Psoas muscle (tissue), 8 donors: ENCODE results near the gene PAXIP1. TPM values are rescaled to one million over a fixed set of nuclear protein-coding genes. Genes with fewer than 3 reads are reported as not detected.

Source experiments
- ATAC-seq, 4 donors: fragments of 200-7000 bp; cut with Tn5 transposase; one replicate each; pipeline ENCODE4 v1.9.1; 2020; ENCODE audit warnings: moderate library complexity in 3 of 4, mild to moderate bottlenecking in 2 of 4
- DNase-seq, 2 donors: peaks; one replicate each; pipeline ENCODE4 v3.0.0-alpha.2; 2020
- H3K27ac ChIP-seq: fragments of 200-600 bp; one replicate; pipeline ENCODE4 v1.8.0; 2022
- H3K27me3 ChIP-seq, 3 donors: fragments of 200-600 bp in 1 of 3; one replicate each; pipeline versions ENCODE4 v1.6.1 to v1.8.0; 2013 to 2022; ENCODE audit warnings: low read length in 2 of 3, mild to moderate bottlenecking in 2 of 3, moderate library complexity in 1 of 3; ENCODE audit not compliant: insufficient read depth in 3 of 3
- H3K36me3 ChIP-seq, 2 donors: fragments of 200-600 bp in 1 of 2; one replicate each; pipeline versions ENCODE4 v1.6.1 to v1.8.0; 2013 to 2022; ENCODE audit warnings: low read depth in 1 of 2, mild to moderate bottlenecking in 1 of 2, moderate library complexity in 1 of 2; ENCODE audit not compliant: insufficient read depth in 1 of 2
- H3K4me1 ChIP-seq: fragments of 200-600 bp; one replicate; pipeline ENCODE4 v1.8.0; 2022
- H3K4me3 ChIP-seq: fragments of 200-600 bp; one replicate; pipeline ENCODE4 v1.8.0; 2022; ENCODE audit warnings: mild to moderate bottlenecking
- H3K9me3 ChIP-seq: fragments of 200-600 bp; one replicate; pipeline ENCODE4 v1.8.0; 2022
- CTCF ChIP-seq: fragments of 200-600 bp; IDR thresholded peaks from one replicate; pipeline ENCODE4 v1.8.0; 2022; ENCODE audit warnings: antibody characterized with exemption
- WGBS, 3 donors: extraction: QIAGEN DNeasy Blood & Tissue Kit; methylation state at CpG; one replicate each; pipeline versions ENCODE4 v1.1.6 to v1.1.7; 2013; 5-methylcytosine and 5-hydroxymethylcytosine counted together
- intact Hi-C, 2 donors: fragments of 100-400 bp; cut with DNase I; formaldehyde crosslinking; loops; one replicate each; pipeline versions ENCODE4 v1.11.0 to v1.14.2; 2022
- polyA plus RNA-seq, 3 donors: library from polyadenylated mRNA; stranded (reverse); fragments of 200-250 nt; gene quantifications; one replicate each; pipeline ENCODE4 v1.2.3, GENCODE V29; 2013
- total RNA-seq, 4 donors: library from RNA; stranded (reverse); fragmentation: NEBNext Ultra II Directional in 2 of 4; extraction: Animal tissue kit (Norgen Biotek cat#: 25700) in 2 of 4; gene quantifications; one replicate each; pipeline versions ENCODE4 v1.2.1 to v1.2.4, GENCODE V29; 2021 to 2023
- donor health status: healthy with polysubstance abuse.
- donor health status: DM: no; HTN: no; CAD: no; lungs with moderate emphysema.
- donor health status: Bipolar disorder and iron deficiency.
- donor health status: healthy.
- donor health status: DM: yes; HTN: yes; CAD: no.
- donor health status: DM: no; HTN: no; CAD: no.
- donor health status: DM: no; HTN: no; CAD: no.
- donor health status: DM: yes; HTN: yes; CAD: no.

The PAXIP1 gene
- total and polyA plus RNA-seq, 7 donors: 3.5 to 7.3 (median 6.2) TPM

GRCh38 chr7:154919344-154920225 lies 83.3 kb downstream of the PAXIP1 start:
- H3K4me1 ChIP-seq: no peaks in the 10 kb centered on the region
- no peak overlapping the region for H3K27ac ChIP-seq
- peaks cover 0 to 11% (median 4%) of the 10 kb centered on the region in 3 donors for H3K27me3 ChIP-seq
- intact Hi-C loops: loop anchor here (10.0 kb wide), 2 partner anchors 265 to 535 kb away; partner anchors contain the start of gene EN2 (in 1 of the 2)
- no peaks in the 10 kb centered on the region for H3K36me3 ChIP-seq
- DNase-seq (no peak), ATAC-seq (no peak)
- H3K9me3 ChIP-seq: no peaks in the 10 kb centered on the region
- TF ChIP-seq CTCF: no peak
- WGBS, 3 donors: 37 to 56% (median 39%) methylated on average over 11 of the region's 11 CpGs
- H3K4me3 ChIP-seq: no peak overlapping the region

GRCh38 chr7:154918741-154919140 lies 84.2 kb downstream of the PAXIP1 start:
- H3K4me1 ChIP-seq: no peaks in the 10 kb centered on the region
- intact Hi-C loops: no loop called here
- 81 to 86% (median 85%) methylated on average over 6 of the region's 6 CpGs for whole genome bisulfite sequencing, 3 donors
- no peak for ATAC-seq
- peaks cover 0 to 19% (median 4%) of the 10 kb centered on the region in 3 donors for H3K27me3 ChIP-seq
- DNase-seq: no peak
- no peaks in the 10 kb centered on the region for H3K9me3 ChIP-seq
- no peak overlapping the region for H3K27ac ChIP-seq
- no peak for TF ChIP-seq CTCF
- H3K36me3 ChIP-seq: no peaks in the 10 kb centered on the region
- no peak overlapping the region for H3K4me3 ChIP-seq

GRCh38 chr7:154918266-154918665 lies 84.7 kb downstream of the PAXIP1 start:
- Histone ChIP-seq H3K4me1 (no peaks in the 10 kb centered on the region), H3K36me3 (no peaks in the 10 kb centered on the region), H3K4me3 (no peak overlapping the region), H3K9me3 (no peaks in the 10 kb centered on the region), H3K27ac (no peak overlapping the region), H3K27me3 (peaks cover 0 to 19% (median 4%) of the 10 kb centered on the region in 3 donors)
- ATAC-seq: no peak
- 86 to 90% (median 87%) methylated on average over 6 of the region's 6 CpGs for WGBS, 3 donors
- intact Hi-C loops: no loop called here
- DNase-seq: no peak
- TF ChIP-seq CTCF: no peak

GRCh38 chr7:154917808-154918160 lies 85.1 kb downstream of the PAXIP1 start:
- TF ChIP-seq CTCF: no peak
- peaks cover 0 to 19% (median 4%) of the 10 kb centered on the region in 3 donors for H3K27me3 ChIP-seq
- no peak overlapping the region for H3K27ac ChIP-seq
- no peaks in the 10 kb centered on the region for H3K9me3 ChIP-seq
- no peak for DNase-seq
- H3K36me3 ChIP-seq: no peaks in the 10 kb centered on the region
- intact Hi-C loops: no loop called here
- H3K4me3 ChIP-seq: no peak overlapping the region
- ATAC-seq: no peak
- H3K4me1 ChIP-seq: no peaks in the 10 kb centered on the region
- 85 to 93% (median 87%) methylated on average over 7 of the region's 7 CpGs for WGBS, 3 donors
